Stomach (tissue), 4 donors: ENCODE data around the gene THADA.

Experiments
- POLR2A ChIP-seq, 4 donors: fragments of 450-650 bp; IDR thresholded peaks; one replicate each; pipeline ENCODE4 v1.6.1; 2016; ENCODE audit warnings: antibody characterized with exemption in 4 of 4, control low read depth in 2 of 4, mild to moderate bottlenecking in 1 of 4, moderate library complexity in 1 of 4
- POLR2AphosphoS5 ChIP-seq, 3 donors: sonication (generic); formaldehyde crosslinking; IDR thresholded peaks; one replicate each; pipeline ENCODE4 v1.6.1; 2016; ENCODE audit warnings: antibody characterized with exemption in 3 of 3
- TF ChIP-seq, protein P1 (sequence below), 7 experiments: fragments of 450-650 bp in 4 of 7; fragments of 200-600 bp in 3 of 7; sonication (generic) in 3 of 7; IDR thresholded peaks; one replicate each; pipeline ENCODE4 v1.5.1; 2016 to 2019; ENCODE audit warnings: antibody characterized with exemption in 7 of 7, control low read depth in 2 of 7, mild to moderate bottlenecking in 1 of 7

DNA sequence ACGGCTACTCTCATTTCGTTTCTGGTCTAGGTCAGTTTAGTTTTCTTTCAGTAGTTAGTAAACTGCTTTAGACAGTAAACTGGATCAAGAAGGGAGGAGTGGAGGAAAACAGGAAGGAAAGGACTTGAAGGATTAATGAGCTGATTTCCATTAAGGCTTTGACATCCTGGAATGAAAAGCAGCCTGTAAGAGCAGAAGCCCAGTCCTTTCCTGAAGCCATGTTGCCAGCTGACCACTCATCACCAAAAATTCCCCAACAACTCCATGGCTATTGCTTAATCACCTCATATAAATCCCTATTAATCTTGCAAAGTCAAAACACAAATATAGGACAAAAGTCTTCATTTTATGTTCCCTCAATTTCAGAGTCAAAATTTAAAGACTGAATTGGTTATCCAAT, 255.8 kb downstream of the THADA start:
- TF ChIP-seq, protein P1, sequence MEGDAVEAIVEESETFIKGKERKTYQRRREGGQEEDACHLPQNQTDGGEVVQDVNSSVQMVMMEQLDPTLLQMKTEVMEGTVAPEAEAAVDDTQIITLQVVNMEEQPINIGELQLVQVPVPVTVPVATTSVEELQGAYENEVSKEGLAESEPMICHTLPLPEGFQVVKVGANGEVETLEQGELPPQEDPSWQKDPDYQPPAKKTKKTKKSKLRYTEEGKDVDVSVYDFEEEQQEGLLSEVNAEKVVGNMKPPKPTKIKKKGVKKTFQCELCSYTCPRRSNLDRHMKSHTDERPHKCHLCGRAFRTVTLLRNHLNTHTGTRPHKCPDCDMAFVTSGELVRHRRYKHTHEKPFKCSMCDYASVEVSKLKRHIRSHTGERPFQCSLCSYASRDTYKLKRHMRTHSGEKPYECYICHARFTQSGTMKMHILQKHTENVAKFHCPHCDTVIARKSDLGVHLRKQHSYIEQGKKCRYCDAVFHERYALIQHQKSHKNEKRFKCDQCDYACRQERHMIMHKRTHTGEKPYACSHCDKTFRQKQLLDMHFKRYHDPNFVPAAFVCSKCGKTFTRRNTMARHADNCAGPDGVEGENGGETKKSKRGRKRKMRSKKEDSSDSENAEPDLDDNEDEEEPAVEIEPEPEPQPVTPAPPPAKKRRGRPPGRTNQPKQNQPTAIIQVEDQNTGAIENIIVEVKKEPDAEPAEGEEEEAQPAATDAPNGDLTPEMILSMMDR (IDR thresholded peaks at IDR 0.05) = no peak
- TF ChIP-seq POLR2A (IDR thresholded peaks at IDR 0.05) (no peak), POLR2AphosphoS5 (IDR thresholded peaks at IDR 0.05) (peak; percentile 23 to 64 (median 25))
